Memory B cell (primary cell): ENCODE results near the gene GPR3.
"Not testable (repeated sequence)": the region's sequence is repeated elsewhere in the genome, so short reads cannot be mapped to it uniquely, and the experiment has no call there.

Experiments used
- ATAC-seq: fragments of 150-1000 bp; cut with Tn5 transposase; 2 replicates; pipeline ENCODE4 v1.10.0; 2021; ENCODE audit warnings: low read depth, mild to moderate bottlenecking, moderate library complexity
- DNase-seq, 2 donors: peaks; one replicate each; pipeline ENCODE4 v3.0.0; 2022; ENCODE audit warnings: low spot score in 2 of 2
- H3K27ac Mint-ChIP-seq: one replicate; pipeline ENCODE4 v1.8.0; 2022; ENCODE audit warnings: mild to moderate bottlenecking, moderate library complexity, mixed read lengths
- H3K27me3 Mint-ChIP-seq: one replicate; pipeline ENCODE4 v1.8.0; 2022; ENCODE audit warnings: mixed read lengths
- H3K36me3 Mint-ChIP-seq: one replicate; pipeline ENCODE4 v1.8.0; 2022; ENCODE audit warnings: mild to moderate bottlenecking, mixed read lengths
- H3K4me1 Mint-ChIP-seq: one replicate; pipeline ENCODE4 v1.8.0; 2022; ENCODE audit warnings: mixed read lengths
- H3K4me3 Mint-ChIP-seq: one replicate; pipeline ENCODE4 v1.8.0; 2022; ENCODE audit warnings: mild to moderate bottlenecking, moderate library complexity, mixed read lengths
- H3K9me3 Mint-ChIP-seq: one replicate; pipeline ENCODE4 v1.8.0; 2022; ENCODE audit warnings: mixed read lengths

The GPR3 gene

GRCh38 chr1:27380766-27381733 lies 11.4 kb upstream of the GPR3 start:
- no peak for DNase-seq
- no peak overlapping the region for H3K27ac Mint-ChIP-seq
- H3K9me3 Mint-ChIP-seq = no peaks in the 10 kb centered on the region
- H3K4me3 Mint-ChIP-seq = no peak overlapping the region
- H3K36me3 Mint-ChIP-seq = no peaks in the 10 kb centered on the region
- H3K27me3 Mint-ChIP-seq = no peaks in the 10 kb centered on the region
- H3K4me1 Mint-ChIP-seq = peaks cover 8% of the 10 kb centered on the region
- no peak for ATAC-seq

DNA sequence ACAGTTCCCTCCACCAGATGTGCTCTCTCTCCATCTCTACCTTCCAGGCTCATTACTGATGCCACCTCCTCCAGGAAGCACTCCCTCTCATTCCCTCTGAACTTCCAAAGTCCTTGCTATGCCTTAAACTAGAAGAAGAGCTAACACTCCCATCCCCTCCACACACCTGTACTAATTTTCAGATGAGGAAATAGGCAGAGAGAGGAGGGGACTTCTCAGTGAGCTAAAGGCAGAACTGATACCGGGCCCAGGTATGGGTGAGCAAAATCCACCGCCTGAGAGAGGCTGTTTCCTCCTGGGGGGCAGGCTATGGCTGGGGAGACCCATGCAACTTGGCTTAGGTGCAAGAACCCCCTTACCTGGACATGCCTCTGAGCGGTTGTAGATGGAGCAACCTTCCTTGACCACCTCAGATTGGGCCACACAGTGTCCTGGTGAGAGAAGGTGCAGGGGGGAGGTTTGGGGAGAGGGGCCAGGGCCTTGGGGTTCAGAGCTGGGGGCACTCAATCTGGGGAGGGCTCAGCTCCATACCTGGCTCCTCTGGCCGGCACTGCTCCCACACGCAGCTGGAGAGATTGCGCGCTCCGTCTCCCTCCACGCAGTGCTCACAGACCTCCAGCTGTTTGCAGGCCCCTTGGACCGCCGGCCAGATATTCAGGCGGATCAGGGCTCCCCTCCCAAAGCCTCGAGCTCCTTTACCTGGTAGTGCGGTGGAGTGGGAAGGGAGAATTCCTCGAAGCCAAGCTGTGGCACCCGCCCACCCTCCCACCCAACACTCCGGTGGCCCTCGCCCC lies 10.3 kb upstream of the GPR3 start:
- peaks cover 8% of the 10 kb centered on the region for H3K4me1 Mint-ChIP-seq
- H3K27ac Mint-ChIP-seq = peak overlapping the region; percentile 1
- H3K27me3 Mint-ChIP-seq = peaks cover 2% of the 10 kb centered on the region
- H3K36me3 Mint-ChIP-seq = no peaks in the 10 kb centered on the region
- DNase-seq (no peak), ATAC-seq (peak; percentile 93)
- H3K4me3 Mint-ChIP-seq = no peak overlapping the region
- no peaks in the 10 kb centered on the region for H3K9me3 Mint-ChIP-seq

GRCh38 chr1:27383039-27383605 lies 9.3 kb upstream of the GPR3 start, which contains the start of gene CD164L2:
Gene CD164L2 (minus strand): TSS chr1:27383333. CDS start chr1:27383239, 94 bp downstream.
- ATAC-seq (peak; percentile 54), DNase-seq (peak in 1 of 2 donors; percentile 45)
- H3K36me3 Mint-ChIP-seq = no peaks in the 10 kb centered on the region

DNA sequence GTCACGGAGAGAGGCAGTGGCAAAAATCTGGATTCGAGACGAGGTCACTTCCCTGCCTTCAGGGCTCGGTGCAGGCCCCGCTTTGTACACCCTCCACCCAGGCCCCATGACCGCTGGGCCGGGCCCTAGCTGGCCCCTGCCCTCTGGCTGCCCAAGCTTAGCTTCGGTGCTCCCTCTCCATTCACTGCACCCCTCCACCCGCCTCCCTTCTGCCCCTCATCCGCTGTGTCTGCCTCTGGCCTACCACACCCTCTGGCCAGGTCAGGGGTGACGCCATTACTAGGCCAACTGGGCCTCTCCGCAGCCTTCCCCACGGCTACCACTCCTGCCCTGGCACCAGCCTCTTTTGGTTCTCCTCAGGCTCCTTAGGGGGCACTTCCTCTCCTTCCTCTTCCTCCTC lies 8.8 kb upstream of the GPR3 start:
- no peak for ATAC-seq
- H3K9me3 Mint-ChIP-seq = no peaks in the 10 kb centered on the region
- H3K4me1 Mint-ChIP-seq = peaks cover 10% of the 10 kb centered on the region
- no peak overlapping the region for H3K4me3 Mint-ChIP-seq
- DNase-seq = no peak
- H3K27ac Mint-ChIP-seq = no peak overlapping the region
- H3K36me3 Mint-ChIP-seq = no peaks in the 10 kb centered on the region
- H3K27me3 Mint-ChIP-seq = peaks cover 2% of the 10 kb centered on the region

More at GRCh38 chr1:27383039-27383605, 9.3 kb upstream of the GPR3 start, which contains the start of gene CD164L2:
- Mint-ChIP-seq H3K4me3 (no peak within 1 kb of the TSS), H3K27me3 (peaks cover 2% of the 10 kb centered on the region), H3K4me1 (peaks cover 8% of the 10 kb centered on the region), H3K9me3 (no peaks in the 10 kb centered on the region), H3K27ac (peak within 1 kb of the TSS; percentile 1)

- not testable (repeated sequence) for H3K36me3 Mint-ChIP-seq, H3K27me3 Mint-ChIP-seq, DNase-seq, H3K27ac Mint-ChIP-seq, ATAC-seq, H3K9me3 Mint-ChIP-seq, H3K4me3 Mint-ChIP-seq
- H3K4me1 Mint-ChIP-seq = peaks cover 11% of the 10 kb centered on the region
Measured at GRCh38 chr1:27384797-27385196, 7.6 kb upstream of the GPR3 start.

GRCh38 chr1:27388337-27389005 lies 4.0 kb upstream of the GPR3 start:
- H3K4me1 Mint-ChIP-seq = peaks cover 15% of the 10 kb centered on the region
- peaks cover 2% of the 10 kb centered on the region for H3K27me3 Mint-ChIP-seq
- ATAC-seq (peak; percentile 14), DNase-seq (peak; percentile 70 to 79)
- no peaks in the 10 kb centered on the region for H3K9me3 Mint-ChIP-seq
- H3K36me3 Mint-ChIP-seq = no peaks in the 10 kb centered on the region
- no peak overlapping the region for H3K27ac Mint-ChIP-seq
- no peak overlapping the region for H3K4me3 Mint-ChIP-seq

- DNase-seq = peak in 1 of 2 donors; percentile 33
- Mint-ChIP-seq H3K36me3 (no peaks in the 10 kb centered on the region), H3K9me3 (no peaks in the 10 kb centered on the region), H3K27me3 (peaks cover 2% of the 10 kb centered on the region), H3K4me1 (peaks cover 13% of the 10 kb centered on the region), H3K4me3 (peak overlapping the region; percentile 88), H3K27ac (peak overlapping the region; percentile 92)
- ATAC-seq = no peak
Measured at GRCh38 chr1:27391511-27392095, 819 bp upstream of the GPR3 start.

GRCh38 chr1:27392778-27393635 lies 585 bp downstream of the GPR3 start:
- no peaks in the 10 kb centered on the region for H3K36me3 Mint-ChIP-seq
- H3K4me3 Mint-ChIP-seq = peak overlapping the region; percentile 57
- no peaks in the 10 kb centered on the region for H3K9me3 Mint-ChIP-seq
- H3K4me1 Mint-ChIP-seq = peaks cover 13% of the 10 kb centered on the region
- no peak overlapping the region for H3K27ac Mint-ChIP-seq
- ATAC-seq (no peak), DNase-seq (no peak)
- H3K27me3 Mint-ChIP-seq = no peaks in the 10 kb centered on the region

DNA sequence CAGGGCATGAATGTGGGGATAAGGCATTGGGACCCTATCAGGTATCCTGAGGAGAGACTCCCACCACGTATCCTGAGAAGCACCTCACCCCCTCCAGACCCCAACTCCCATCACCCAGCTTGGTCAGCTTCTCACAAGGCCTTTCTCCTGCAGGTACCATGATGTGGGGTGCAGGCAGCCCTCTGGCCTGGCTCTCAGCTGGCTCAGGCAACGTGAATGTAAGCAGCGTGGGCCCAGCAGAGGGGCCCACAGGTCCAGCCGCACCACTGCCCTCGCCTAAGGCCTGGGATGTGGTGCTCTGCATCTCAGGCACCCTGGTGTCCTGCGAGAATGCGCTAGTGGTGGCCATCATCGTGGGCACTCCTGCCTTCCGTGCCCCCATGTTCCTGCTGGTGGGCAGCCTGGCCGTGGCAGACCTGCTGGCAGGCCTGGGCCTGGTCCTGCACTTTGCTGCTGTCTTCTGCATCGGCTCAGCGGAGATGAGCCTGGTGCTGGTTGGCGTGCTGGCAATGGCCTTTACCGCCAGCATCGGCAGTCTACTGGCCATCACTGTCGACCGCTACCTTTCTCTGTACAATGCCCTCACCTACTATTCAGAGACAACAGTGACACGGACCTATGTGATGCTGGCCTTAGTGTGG lies 1.3 kb downstream of the GPR3 start:
- H3K9me3 Mint-ChIP-seq = no peaks in the 10 kb centered on the region
- peaks cover 10% of the 10 kb centered on the region for H3K4me1 Mint-ChIP-seq
- H3K27ac Mint-ChIP-seq = peak overlapping the region; percentile 4
- H3K27me3 Mint-ChIP-seq = no peaks in the 10 kb centered on the region
- ATAC-seq (no peak), DNase-seq (no peak)
- no peaks in the 10 kb centered on the region for H3K36me3 Mint-ChIP-seq
- H3K4me3 Mint-ChIP-seq = no peak overlapping the region

- Mint-ChIP-seq H3K36me3 (no peaks in the 10 kb centered on the region), H3K9me3 (no peaks in the 10 kb centered on the region), H3K4me1 (peaks cover 10% of the 10 kb centered on the region), H3K27ac (peak overlapping the region; percentile 4), H3K27me3 (no peaks in the 10 kb centered on the region), H3K4me3 (peak overlapping the region; percentile 35)
- DNase-seq (no peak), ATAC-seq (no peak)
Measured at GRCh38 chr1:27394282-27394658, 1.8 kb downstream of the GPR3 start.

DNA sequence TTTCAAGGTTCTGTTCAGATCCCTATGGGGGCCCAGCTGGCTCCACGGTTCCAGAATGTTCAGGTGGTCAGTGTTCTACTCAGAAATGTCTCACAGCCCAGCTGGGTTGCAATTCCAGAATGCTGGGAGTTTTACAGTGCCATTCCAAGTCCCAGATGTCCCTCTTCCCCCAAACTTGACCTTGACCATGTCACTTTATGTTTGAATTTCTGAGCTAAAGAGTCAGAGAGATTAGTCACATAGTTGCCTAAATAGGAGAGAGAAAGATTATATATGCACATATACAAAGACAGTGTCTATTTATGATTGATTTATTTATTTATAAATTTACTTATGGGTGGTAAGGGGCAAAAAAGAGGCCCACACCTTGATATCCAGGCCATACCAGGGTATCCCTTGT lies 2.5 kb downstream of the GPR3 start:
- no peaks in the 10 kb centered on the region for H3K36me3 Mint-ChIP-seq
- peaks cover 10% of the 10 kb centered on the region for H3K4me1 Mint-ChIP-seq
- no peaks in the 10 kb centered on the region for H3K9me3 Mint-ChIP-seq
- peak overlapping the region; percentile 4 for H3K27ac Mint-ChIP-seq
- no peak for ATAC-seq
- DNase-seq = no peak
- H3K4me3 Mint-ChIP-seq = no peak overlapping the region
- no peaks in the 10 kb centered on the region for H3K27me3 Mint-ChIP-seq

DNA sequence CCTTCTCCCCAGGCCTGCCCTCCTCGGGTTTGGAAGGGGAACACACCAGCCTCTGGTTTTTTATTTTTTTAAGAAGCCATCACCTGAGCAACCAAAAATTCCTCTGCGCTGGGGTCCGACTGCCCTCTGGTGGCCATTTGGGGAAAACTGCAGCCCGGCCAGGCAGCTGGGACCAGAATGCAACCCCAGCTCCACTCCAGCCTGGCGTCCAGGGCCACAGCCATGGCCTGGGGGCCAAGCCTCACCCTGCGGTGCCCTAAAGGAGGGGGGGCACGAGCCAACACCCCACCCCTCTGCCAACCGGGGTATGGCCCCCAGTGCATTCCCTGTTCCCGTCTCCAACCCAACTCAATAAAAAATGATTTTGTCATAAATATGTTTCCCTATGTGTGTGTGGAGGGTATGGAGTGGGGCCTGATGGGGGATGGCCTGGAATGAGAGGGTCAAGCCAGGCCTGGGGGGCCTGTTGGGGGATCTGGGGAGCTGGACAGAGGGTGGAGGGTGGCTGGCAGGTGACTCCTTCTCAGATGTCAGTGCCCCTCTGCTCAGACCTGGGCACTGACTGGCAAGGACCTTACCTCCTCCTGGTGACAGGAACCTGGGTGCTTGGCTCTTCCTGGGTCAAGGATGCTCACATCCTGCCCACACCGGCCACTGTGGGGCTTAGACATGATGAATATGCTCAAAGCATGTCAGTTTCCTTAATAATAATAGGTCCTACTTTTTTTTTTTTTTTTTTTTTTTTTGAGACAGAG lies 3.2 kb downstream of the GPR3 start:
- DNase-seq (peak; percentile 83 to 87), ATAC-seq (peak; percentile 50)
- Mint-ChIP-seq H3K4me3 (no peak overlapping the region), H3K27me3 (no peaks in the 10 kb centered on the region), H3K36me3 (no peaks in the 10 kb centered on the region), H3K9me3 (no peaks in the 10 kb centered on the region), H3K4me1 (peaks cover 10% of the 10 kb centered on the region), H3K27ac (no peak overlapping the region)
